MM.1S (cell line): ENCODE measurements around the gene ZNHIT3.

ENCODE experiments used
- CTCF ChIP-seq: fragments of 300-600 bp; sonication (generic); IDR thresholded peaks from 2 replicates; pipeline ENCODE4 v1.5.1; 2016; ENCODE audit warnings: antibody characterized with exemption, low read length, mixed read lengths
- EZH2 ChIP-seq: fragments of 300-600 bp; sonication (generic); optimal IDR thresholded peaks from 2 replicates; pipeline ENCODE3; 2017; ENCODE audit warnings: low read depth, mild to moderate bottlenecking, antibody characterized with exemption, low read length, mixed read lengths

DNA sequence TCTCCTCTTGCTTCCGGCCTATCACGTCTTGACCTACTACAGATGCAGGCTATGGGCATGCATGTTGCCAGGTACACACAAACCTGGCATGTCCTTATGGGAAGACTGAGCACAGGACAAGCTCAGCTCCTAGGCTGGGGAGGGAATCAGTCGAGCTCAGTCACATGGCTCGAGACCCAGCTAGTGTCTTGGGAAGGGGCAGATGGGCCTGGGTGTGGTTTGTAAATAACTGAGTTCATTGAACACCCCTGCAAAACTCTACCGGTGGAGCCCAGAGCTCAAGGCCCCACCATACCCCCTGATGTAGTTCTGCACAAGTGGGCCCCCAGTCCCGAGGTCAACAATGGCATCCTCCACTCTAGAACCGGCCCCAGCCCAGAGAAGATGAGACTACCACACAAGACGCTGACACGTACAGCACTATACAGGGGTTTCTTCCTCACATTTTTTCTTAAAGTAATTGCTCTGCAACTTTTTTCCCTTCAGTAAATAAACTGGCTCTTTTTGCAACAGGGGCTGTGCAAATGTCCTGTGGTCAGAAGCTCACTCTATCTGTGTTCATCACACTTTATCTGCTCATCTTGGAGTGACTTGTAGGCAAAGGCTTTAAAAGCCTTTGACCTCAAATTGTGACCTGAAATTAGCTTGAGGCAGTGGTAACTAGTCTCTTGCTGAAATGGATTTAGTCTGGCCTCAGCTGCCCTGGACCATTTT, 22.9 kb downstream of the ZNHIT3 start:
- TF ChIP-seq CTCF (no peak), EZH2 (no peak)
